ENCODE data around the gene EOLA2. TPM values are rescaled to one million over a fixed set of nuclear protein-coding genes. Genes with fewer than 3 reads are reported as not detected.
"Not testable (repeated sequence)": the region's sequence is repeated elsewhere in the genome, so short reads cannot be mapped to it uniquely, and the experiment has no call there.

EOLA2 gene
- total RNA-seq, 1 donor from 2014 or later, result 30.2 TPM

DNA sequence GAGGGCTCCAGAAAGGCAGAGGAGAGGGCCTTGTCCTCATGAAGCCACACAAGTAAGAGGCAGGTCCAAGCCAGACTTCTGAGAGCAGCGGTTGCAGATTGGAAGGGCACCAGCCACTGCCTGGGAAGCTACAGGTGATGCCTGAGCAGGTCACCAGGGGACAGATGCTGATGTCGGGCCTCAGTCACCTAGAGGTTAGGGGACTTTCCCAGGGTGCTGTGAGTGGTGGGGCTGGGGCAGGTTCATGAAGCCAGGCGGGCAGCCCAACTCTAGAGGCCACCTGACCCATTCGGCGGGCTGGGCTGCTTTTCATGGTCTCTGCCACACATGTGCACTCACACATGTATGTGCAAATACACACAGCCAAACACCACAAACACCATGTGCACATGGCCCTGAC is 5.3 kb downstream of the EOLA2 start:
- not testable (repeated sequence) for DNase-seq (ENCODE audit: low spot score)

DNA sequence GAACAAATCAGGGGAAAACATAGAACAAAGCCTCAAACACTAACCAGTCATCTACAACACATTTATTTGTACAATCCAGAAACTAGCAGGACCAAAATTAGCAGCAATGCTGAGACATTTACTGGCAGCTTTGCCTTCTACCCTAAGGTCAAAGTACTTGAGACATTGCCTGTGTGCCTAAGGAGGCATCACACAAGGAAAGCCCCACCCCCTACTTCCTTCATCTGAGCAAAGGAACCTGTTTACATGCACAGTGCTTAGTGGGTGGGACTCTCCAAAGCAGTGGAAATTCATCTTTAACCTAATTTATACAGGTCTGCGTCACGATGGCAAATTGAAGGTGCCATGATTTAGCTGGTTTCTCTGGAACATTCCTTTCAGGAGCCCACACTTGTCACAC is 6.1 kb downstream of the EOLA2 start:
- not testable (repeated sequence) for DNase-seq (ENCODE audit: low spot score)

DNA sequence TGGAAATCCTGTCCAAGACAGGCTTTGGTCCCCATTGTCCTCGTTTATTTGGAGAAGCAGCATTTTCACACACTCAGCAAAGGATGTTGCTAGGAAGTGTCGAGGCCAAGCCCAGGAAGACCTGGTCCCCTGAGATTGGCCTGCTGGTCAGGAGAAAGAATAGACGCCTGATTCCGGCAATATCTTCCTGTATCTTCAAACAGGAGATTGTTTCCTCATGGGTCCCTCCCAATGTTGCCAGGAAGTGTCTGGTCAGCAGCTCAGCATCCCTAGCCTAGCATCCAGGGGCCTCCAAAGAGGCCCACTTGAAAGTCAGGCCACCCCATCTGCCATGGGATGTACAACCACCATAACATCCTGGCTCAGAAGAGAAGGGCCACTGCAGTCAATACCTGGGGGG is 6.9 kb downstream of the EOLA2 start:
- not testable (repeated sequence) for DNase-seq (ENCODE audit: low spot score)

DNA sequence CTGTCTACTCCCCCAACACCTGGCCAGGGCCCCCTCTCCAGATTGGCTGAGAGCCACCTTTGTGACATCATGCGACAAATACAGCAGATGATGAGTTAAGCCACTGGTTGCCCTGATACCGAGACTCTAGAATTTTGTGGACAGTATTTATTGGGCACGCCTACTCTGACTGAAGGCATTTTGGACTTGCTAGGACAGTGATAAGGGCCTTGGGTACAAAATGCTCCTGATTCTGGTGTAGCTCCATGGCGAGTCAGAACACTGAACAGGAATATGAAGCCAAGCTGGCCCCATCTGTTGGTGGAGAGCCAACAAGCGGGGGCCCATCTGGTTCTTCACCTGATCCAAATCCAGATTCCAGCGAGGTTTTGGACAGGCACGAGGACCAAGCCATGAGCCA is 8.9 kb downstream of the EOLA2 start, which contains the start of gene HSFX4:
TSS of gene HSFX4 (plus strand) at position 174 of the 400 bp plus-strand sequence. CDS start at position 246, 72 bp downstream.
- DNase-seq (ENCODE audit: low spot score), result not testable (repeated sequence)

DNA sequence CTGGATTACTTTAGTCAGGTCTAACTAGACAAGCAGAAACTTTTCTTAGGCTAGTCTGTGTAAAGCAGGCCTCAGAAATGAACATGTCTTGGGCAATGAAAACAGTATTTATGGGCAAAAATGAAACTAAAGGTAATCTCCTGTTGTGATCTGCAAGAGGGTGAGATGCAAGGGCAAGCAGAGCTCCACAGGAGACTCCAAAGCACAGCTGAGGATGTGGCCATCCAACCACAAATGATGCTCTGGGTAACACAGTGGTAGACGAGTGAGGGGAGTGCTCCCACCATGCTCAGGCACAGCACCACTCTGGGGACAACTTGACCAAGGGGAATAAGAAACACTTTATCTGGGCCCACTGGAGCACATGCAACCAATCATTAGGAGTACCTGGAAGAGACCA is 9.7 kb downstream of the EOLA2 start:
- DNase-seq (ENCODE audit: low spot score), result not testable (repeated sequence)

DNA sequence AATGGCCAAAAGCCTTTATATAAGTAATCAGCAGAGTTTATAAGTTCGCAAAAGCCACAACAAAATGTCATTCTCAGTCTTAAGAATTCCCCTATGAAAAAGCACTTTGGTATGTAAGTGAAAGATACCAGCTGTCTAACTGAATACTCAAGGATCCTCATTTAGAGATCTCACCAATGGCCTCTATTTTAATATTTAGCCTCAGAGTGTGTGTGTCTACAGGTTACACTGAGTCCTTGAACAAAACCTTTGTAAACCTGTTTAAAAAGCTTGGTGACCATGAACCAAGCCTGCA is 10.4 kb downstream of the EOLA2 start:
- DNase-seq (ENCODE audit: low spot score), result not testable (repeated sequence)

DNA sequence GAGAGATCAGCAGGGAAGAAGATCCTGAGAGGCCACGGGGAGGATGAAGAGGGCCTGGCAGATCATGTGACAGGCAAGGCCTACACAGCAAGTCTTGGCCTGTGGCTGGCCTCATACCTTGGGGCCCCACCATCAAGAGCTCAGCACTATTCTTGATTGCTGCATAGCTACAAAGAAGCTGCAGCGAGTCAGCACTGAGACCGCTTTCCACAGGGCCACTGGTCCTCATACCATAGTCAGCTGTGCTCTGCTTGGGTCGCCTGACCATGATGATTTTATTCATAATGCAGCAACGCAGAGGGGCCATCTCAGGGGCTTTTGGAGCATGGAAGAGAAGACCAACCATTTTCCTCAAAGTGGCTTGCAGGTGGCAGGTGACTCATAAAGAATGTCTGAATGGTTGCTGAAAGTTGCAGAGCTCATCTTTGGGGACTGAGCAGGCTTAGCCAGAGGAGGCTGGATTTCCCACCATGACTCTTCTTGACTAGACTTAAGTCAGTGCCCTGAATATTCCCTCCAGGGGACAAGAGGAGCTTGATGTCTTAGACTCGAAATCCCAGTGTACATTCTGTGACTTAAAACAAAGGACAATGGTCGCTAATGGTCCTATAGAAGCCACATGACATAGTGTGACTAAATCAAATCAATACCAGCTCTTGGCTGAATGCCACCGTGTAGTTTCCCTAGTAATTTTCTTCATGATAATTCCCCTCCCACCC is 10.9 kb downstream of the EOLA2 start:
- not testable (repeated sequence) for DNase-seq (ENCODE audit: low spot score)

DNA sequence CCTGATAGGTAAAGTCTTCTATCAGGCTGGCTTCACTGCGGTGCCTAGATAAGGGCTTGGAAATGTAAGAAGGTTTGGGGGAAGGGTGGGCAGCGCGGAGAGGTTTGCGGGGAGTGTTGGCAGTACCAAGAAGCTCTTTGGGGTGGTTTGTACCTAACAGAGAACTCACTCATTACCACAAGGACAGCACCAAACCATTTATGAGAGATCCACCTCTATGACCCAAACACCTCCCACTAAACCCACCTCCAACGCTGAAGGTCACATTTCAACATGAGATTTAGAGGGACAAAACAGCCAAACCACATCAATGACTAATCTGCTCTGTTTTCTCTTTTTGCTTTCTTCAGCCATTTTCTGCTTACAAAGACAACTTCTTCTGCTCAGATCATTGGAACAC is 13.9 kb downstream of the EOLA2 start:
- not testable (repeated sequence) for DNase-seq (ENCODE audit: low spot score)

DNA sequence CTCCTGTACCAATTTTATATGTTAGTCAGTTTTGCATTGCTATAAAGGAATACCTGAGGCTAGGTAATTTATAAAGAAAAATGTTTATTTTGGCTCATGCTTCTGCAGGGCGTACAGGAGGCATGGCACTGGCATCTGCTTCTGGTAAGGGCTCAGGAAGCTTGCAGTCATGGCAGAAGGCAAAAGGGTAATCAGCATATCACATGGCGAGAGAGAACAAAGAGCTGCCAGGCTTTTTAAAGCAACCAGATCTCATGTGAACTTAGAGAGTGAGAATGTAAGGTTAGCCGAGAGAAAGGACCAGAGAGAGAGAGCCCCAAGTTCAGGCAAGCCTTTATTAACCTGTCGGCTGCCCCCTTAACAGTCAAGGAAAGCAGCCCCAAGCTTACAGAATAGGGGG is 14.5 kb downstream of the EOLA2 start:
- DNase-seq (ENCODE audit: low spot score), result not testable (repeated sequence)

DNA sequence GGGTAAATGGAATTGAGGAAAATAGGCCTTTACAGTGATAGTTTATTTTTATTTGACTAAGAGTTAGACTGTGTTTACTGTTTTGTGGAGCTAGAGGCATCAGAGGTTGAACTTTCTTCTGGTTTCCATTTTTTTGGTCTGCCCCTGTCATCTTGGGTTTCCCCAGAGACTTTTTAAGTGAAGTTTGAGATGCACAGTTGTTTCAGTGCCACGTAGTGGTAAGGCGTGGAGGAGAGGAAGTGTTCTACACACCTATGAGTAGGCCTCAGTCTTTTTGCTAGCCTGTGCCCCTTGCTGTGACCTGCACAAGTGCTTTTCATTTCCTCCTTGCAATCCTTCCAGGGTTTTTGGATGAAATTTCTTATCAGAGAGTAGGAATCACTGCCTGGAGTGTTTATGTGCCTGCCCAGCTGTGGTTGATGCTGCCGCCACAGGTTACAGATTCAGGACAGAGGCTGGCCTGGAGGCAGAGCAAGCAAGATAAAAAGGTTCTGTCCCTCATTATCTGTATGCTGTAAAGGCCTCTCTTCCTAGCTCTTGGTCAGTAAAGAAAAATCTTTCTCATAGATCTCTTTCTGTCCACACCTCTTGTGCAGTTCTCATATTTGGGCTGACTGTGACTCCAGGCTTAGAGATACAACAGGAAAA is 21.4 kb downstream of the EOLA2 start:
- no peak for DNase-seq (ENCODE audit: low spot score)

DNA sequence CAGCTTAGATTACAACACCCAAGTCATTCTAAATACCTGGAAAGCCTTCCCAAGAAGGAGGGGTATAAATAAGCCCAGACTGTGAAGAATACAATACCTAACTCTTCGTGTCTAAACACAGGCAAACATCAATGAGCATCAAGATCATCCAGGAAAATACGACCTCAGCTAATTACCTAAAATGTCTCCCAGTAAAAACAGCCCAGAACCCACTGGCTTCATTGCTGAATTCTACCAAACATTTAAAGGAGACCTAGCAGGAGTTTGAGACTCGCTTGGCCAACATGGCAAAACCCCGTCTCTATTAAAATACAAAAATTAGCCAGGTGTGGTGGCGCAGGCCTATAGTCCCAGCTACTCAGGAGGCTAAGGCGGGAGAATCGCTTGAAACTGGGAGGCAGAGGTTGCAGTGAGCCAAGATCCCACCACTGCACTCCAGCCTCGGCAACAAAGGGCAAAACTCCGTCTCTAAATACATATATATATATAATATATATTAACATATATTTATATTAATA is 28.1 kb downstream of the EOLA2 start:
- DNase-seq (ENCODE audit: low spot score), result no peak

DNA sequence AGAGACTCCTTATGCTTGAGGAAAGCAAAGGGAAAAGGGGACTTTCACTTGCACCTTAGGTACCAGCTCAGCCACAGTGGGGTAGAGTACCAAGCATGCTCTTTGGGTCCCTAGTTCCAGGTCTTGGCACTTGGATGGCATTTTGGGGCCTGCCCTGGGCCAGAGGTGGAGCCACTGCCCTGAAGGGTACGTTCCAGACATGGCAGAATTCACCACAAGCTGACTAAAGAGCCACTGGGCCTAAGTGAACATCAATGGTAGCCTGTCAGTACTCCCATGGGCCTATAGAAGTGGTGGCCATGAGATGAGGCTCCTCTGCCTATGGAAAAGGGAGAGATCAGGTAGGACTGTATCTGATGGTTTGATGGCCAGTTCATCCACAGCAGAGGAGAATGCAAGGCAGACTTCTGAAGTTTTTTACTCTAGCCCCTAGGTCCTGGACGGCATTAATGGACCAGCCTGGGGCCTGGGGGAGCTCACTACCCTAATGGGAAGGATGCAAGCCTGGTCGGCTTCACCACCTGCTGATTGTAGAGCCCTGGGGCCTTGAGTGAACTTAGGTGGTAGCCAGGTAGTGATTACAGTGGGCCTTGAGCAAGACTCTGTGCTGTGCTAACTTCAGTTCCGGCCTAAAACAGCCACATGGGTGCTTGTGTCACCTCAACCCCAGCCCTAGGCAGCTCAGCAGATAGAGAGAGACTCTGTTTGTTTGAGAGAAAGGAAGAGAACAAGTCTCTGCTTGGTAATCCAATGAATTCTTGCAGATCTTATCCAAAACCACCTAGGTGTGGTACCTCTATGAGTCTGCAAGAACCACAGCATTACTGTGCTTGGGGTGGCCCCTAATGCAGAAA is 28.7 kb downstream of the EOLA2 start:
- no peak for DNase-seq (ENCODE audit: low spot score)

DNA sequence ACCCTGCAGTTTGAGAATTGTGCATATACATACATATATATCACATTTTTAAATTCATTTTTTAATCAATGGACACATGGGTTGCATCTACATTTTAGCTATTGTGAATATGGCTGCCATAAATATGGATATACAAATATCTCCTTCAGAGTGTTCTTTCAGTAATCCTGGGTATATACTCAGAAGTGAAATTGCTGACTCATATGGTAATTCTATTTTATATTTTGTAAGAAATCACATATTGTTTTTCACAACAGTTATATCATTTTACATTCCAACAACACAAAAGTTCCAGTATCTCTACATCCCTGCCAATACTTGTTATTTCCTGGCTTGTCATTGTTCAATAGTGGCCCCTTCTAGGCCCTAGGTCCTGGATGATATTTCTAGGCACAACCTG is 29.6 kb downstream of the EOLA2 start:
- no peak for DNase-seq (ENCODE audit: low spot score)

DNA sequence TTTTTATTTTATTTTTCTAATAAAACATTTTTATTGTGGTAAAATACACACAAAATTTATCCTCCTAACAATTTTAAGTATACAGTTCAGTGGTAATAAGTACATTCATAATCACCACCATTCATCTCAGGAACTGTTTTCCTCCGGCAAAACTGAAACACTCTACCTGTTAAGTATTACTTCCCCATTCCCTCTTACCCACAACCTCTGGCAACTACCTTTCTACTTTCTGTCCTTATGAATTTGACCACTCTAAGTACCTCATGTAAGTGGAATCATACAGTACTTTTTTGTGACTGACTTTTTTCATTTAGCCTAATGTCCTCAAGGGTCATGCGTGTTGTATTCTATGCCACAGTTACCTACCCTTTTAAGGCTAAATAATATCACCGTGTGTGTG is 30.0 kb downstream of the EOLA2 start:
- DNase-seq (ENCODE audit: low spot score), result no peak

DNA sequence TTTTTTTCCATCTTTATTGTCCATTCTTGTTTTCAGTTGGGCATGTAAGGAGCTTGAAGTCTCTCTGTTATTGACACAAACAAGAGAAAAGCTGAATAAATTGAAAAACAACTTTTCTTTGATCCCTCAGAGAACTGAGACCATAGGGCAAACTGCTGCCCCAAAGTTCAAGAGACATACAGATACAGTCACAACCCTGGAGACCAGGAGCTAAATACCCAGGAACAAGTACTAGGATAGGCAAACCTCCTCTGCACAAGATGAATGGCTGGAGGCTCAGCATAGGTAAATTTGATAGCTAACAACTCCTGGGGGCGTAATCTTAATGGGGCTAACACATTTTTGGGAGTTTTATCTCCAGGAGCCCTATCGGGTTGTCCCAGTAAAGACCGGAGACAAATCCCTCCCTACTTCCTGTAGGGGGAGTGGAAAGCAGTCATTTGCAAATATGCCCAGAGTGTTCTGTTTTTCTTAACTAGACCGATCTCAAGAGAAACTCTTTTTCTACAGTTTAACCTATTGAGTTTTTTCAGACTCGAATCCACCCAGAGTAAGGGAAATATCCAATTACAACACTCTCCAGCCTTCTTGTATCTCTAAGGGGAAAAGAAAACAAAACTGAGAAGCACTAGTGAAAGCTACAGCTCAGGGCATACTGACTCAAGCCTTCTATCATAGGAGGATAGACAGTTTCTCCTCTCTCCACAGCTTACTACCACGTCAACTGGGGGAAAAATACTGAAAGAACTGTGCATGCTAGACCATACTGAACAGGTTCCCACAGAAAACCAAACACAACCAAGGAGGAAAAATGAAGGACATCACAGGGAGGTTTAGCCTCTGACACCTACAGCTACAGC is 34.2 kb downstream of the EOLA2 start:
- no peak for DNase-seq (ENCODE audit: low spot score)

DNA sequence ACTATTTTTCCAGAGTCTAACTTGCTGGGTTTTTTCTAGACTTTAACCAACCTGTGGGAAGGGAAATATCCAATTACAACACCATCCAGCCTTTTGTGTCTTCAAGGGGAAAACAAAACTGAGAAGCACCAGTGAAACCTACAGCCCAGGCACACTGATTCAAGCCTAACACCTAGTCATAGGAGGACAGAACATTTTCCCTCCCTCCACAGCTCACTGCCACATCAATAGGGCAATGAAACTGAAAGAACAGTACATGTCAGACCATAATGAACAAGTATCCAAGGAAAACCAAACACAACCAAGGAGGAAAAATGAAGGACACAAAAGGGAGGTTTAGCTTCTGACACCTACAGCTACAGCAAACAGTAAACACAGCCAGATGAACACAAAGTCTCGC is 39.7 kb downstream of the EOLA2 start:
- DNase-seq (ENCODE audit: low spot score), result no peak

DNA sequence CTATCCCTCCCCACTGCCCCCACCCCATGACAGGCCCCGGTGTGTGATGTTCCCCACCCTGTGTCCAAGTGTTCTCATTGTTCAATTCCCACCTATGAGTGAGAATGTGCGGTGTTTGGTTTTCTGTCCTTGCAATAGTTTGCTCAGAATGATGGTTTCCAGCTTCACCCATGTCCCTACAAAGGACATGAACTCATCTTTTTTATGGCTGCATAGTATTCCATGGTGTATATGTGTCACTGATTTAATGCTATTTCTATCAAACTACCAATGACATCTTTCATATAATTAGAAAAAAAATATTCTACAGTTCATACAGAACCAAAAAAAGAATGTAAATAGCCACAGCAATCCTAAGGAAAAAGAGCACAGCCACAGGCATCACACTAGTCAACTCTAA is 47.5 kb downstream of the EOLA2 start:
- DNase-seq (ENCODE audit: low spot score), result not testable (repeated sequence)

Data from mucosa of gallbladder (tissue), 1 donor.